HG03097 (cell line): Measurements from ENCODE around the gene FOXD4L3.
"Not testable (repeated sequence)": the region's sequence is repeated elsewhere in the genome, so short reads cannot be mapped to it uniquely, and the experiment has no call there.

Source experiments
- ATAC-seq: cut with Tn5 transposase; IDR thresholded peaks from one replicate; pipeline ENCODE4 v1.9.1; 2021; ENCODE audit not compliant: unreplicated experiment, low FRiP score

Gene FOXD4L3

GRCh38 chr9:68302567-68302966 lies at the start of gene FOXD4L3:
FOXD4L3 (plus strand) TSS chr9:68302867; CDS start chr9:68302952, 85 bp downstream.
- ATAC-seq = not testable (repeated sequence)

DNA sequence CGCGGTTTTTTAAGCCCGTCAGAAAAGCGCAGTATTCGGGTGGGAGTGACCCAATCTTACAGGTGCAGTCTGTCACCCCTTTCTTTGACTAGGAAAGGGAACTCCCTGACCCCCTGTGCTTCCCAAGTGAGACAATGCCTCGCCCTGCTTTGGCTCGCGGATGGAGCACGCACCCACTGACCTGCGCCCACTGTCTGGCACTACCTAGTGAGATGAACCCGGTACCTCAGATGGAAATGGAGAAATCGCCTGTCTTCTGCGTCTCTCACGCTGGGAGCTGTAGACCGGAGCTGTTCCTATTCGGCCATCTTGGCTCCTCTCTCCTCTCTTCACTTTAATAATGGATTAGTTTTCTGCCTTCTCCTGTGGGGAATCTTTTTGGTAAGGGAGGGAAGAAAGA lies 21.6 kb upstream of the FOXD4L3 start:
- ATAC-seq = not testable (repeated sequence)

DNA sequence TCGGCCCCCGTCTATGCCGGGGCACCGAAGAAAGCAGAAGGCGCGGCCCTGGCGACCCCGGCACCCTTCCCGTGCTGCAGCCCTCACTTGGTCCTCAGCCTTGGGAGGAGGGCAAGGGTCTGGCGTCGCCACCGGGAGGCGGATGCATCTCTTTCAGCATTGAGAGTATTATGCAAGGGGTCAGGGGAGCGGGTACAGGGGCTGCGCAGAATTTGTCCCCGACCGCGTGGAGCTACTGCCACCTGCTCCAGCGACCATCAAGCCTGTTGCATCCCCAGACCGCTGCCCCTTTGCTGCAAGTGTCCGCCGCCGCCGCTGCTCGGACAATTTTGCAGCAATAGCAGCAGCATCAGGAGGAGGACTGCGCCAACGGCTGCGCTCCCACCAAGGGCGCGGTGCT lies 1.1 kb downstream of the FOXD4L3 start:
- ATAC-seq = not testable (repeated sequence)

DNA sequence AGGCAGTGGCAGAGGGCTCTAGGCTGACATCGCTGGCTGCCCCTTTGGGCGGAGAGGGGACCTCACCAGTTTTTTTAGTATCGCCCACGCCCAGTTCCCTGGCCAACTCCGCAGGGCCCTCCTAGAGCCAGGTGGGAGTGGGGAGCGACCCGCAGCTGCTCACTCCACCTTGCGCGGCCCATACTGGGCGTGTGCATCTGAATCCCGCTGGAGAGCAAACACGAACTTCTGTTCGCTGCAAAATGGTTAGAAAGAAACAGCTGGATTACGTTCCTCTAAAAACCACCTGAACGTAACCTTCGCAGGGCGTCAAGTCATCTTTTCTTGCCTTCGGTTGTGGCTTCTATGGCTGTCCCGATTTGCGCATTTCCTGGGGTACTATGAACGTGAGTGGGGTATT lies 1.5 kb downstream of the FOXD4L3 start:
- ATAC-seq = not testable (repeated sequence)

DNA sequence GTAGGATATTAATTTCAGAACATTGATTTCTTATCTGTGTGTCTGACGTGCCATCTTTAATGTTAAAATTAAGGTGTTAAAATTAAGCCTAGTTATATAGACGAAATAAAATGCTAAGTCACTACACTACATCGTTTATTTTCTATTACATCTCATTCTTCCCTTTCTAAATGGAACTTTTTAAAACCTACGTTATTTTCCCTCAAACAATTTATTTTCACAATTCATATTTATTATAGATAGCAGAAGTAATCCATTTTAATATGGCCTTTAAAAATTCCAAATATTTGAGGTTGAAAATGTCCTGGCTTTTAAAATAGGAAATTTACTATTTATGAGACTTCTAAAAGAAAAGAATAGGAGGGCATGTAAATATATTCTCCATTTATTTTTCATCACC lies 2.1 kb downstream of the FOXD4L3 start:
- ATAC-seq = not testable (repeated sequence)

DNA sequence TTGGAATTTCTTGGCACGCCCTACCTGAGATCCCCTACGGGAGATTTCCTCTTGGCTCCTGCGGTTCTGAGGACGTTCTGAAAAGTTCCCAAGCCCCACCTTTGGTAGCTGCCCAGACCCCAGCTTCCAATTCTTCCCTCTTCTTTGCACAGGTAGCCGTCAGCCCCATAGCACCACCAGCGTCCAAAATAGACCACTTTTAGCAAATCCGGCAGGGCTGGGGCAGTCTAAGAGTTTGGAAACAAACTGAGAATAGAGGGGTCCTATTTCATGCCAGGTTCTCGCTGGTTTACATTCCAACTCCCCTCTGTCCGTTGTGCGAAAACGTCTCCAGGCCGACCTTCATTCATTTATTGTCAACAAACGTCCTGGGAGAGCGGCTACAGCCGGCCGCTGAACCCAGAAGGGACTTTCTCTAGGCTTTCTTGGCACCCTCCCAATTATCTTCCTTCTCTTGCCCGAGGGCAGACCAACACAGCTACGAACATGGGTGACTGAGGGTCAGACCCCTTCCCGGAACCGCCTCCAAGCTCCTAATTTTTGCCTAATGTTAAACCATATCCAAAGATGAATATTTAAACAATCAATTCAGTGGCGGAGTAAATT lies 3.1 kb downstream of the FOXD4L3 start:
- ATAC-seq = not testable (repeated sequence)

- ATAC-seq = not testable (repeated sequence)
Observed at GRCh38 chr9:68306391-68306964, 3.8 kb downstream of the FOXD4L3 start.

DNA sequence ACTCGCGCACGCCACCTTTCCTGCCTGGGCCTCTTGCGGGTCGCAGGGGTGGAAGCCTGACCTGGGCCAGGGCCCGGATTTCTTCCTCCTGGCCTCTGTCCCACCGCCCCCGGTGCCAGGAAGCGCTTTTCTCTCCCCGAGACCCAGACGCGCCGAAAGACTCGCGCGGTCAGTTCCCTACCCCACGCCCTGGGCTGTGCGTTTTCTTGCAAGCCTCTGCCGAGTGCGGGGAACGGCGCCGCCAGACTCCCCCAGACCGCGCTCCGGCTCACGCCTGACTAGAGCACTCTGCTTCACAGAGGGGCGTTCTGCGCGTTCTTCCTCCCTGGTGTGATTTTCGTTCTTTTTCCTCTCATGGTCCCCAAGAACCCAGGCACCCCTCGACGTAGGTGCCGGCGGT lies 4.5 kb downstream of the FOXD4L3 start:
- ATAC-seq = not testable (repeated sequence)

- ATAC-seq = not testable (repeated sequence)
Observed at GRCh38 chr9:68307654-68308053, 5.0 kb downstream of the FOXD4L3 start.

- not testable (repeated sequence) for ATAC-seq
Observed at GRCh38 chr9:68311208-68311607, 8.5 kb downstream of the FOXD4L3 start.

- ATAC-seq = not testable (repeated sequence)
Observed at GRCh38 chr9:68318209-68318608, 15.5 kb downstream of the FOXD4L3 start.

DNA sequence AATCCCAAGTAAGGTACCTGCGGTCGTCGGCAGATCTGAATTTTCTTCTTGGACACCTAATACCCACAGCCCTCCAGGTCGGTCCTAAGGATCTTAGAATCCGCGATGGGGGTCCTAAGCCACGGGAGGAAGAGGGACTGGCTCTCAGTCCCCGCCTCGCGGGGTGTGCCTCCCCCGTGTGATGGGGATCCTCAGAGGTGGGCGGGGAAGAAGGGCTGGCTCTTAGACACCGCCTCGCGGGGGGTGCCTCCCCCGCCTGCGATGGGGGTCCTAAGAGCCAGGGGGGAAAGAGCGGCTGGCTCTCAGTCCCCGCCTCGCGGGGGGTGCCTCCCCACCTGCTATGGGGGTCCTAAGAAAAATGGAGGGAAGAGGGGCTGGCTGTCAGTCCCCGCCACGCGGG lies 21.1 kb downstream of the FOXD4L3 start:
- ATAC-seq = not testable (repeated sequence)

DNA sequence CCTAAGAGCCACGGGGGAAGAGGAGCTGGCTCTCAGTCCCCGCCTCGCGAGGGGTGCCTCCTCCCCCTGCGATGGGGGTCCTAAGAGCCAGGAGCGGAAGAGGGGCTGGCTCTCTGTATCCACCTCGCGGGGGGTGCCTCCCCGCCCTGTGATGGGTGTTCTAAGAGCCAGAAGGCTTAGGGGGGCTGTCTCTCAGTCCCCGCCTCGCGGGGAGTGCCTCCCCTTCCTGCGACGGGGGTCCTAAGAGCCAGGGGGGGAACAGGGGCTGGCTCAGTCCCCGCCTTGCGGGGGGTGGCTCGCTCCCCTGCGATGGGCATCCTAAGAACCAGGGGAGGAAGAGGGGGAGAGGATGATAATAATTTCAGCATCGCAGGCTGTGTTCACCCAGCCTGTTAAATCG lies 21.9 kb downstream of the FOXD4L3 start:
- ATAC-seq = not testable (repeated sequence)

DNA sequence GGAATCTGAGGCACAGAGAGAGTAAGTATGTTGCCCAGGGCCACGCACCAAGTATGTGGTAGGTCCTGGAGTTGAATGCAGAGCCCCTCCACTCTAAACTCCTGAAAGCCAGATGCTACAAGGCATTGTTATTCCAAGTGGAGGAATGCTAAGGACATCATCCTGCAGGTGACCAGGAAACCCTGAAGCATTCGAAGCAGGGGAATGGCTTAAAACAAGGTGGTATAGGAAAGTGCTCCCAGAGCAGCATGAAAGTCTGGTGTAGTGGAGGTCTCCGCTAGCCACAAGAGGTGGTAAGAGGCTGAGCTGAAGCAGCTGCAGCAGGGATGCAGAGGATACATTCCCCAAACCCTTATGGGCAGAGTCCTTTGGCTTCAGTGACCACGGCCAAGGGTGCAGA lies 26.4 kb downstream of the FOXD4L3 start:
- not testable (repeated sequence) for ATAC-seq

DNA sequence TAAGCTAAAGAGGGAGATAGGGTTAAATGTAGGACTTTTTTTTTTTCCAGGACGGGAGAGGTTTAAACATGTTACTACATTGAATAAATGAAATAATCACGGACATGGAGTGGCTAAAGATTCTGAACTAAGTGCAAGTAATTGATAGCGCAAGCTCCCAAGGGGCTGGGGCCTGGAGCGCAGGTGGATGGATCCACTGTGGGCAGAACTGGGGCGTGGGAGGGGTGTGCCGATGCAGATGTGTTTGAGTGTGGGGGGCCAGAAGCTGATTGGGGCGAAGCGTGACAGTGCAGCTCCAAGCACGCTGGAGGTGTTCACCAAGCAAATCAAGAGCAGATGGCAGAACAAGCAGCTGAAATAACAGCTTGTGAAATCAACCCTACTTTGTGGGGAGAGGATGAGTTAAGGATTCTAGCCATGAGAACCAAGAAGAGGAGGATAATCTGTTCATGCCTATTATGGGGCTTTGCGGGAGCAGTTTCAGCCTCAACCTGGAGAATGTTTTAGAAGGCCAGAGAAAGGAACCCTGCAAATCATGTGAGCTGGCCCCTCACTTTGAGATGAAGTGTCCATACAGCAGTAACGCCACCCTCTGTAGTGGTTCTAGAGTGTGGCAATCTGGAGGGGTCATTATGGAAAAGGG lies 28.0 kb downstream of the FOXD4L3 start:
- not testable (repeated sequence) for ATAC-seq

- ATAC-seq = not testable (repeated sequence)
Observed at GRCh38 chr9:68332122-68332521, 29.5 kb downstream of the FOXD4L3 start.

GRCh38 chr9:68335935-68336334 lies 33.3 kb downstream of the FOXD4L3 start:
- ATAC-seq = not testable (repeated sequence)

- not testable (repeated sequence) for ATAC-seq
Observed at GRCh38 chr9:68336639-68337339, 34.1 kb downstream of the FOXD4L3 start.

DNA sequence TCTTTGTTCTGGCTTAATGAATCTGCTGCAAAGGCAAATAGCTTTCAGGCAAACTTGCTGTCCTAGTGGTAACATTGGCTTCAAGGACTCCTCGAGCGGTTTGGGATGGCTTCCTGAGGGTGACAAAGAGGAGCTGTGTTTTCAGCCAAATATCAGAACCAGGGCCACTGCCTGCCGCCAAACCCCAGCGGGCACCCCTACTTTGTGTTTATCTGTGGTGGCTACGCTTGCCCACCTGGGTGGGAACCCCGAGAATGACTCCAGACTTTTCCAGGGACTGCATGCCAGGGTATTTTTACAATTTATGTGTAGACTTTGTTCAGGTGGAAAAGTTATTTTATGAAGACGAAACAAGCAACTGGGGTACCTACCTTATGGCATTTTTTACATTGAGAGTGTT lies 35.3 kb downstream of the FOXD4L3 start:
- not testable (repeated sequence) for ATAC-seq

GRCh38 chr9:68342265-68343025 lies 39.8 kb downstream of the FOXD4L3 start:
- ATAC-seq = not testable (repeated sequence)
